ENCODE data around the gene OPCML.

Gene OPCML

DNA sequence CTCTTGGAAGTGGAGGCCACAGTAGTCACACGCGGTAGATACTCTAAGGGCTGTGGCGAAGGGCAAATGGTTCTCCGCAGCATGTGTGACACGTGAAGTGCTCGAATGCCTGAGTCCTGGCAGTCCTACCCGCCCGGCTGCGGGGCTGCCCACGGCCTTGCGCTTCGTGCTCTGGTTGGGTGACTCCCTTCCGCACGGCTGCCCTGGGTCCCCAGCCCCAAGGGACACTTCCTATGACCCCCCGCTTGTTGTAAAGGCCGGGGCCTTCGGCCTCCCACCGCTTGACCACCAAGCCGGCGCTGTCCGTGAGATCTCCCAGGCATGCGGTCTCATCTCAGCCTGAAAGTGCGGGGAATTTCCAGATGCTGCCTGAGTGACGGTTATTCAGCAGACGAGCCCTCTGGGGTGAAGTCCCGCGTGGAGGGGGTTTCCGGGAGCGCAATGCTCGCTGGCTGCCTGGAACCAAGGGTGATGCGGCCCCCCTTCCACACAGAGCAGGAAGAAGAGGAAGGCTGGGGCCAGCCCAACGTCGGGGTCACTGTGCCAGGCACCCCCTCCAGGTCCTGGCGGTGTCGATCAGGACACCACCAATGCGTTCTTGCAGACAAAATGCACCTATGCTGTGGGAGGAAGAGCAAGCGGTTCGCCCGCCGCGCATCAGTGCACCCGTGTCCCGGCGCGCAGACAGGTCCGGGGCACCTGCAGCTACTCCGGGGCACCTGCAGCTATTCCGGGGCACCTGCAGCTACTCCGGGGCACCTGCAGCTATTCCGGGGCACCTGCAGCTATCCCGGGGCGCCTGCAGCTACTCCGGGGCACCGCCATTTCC is 171.2 kb downstream of the OPCML start:
- no peak for DNase-seq (ENCODE audit: low read depth, low spot score)

DNA sequence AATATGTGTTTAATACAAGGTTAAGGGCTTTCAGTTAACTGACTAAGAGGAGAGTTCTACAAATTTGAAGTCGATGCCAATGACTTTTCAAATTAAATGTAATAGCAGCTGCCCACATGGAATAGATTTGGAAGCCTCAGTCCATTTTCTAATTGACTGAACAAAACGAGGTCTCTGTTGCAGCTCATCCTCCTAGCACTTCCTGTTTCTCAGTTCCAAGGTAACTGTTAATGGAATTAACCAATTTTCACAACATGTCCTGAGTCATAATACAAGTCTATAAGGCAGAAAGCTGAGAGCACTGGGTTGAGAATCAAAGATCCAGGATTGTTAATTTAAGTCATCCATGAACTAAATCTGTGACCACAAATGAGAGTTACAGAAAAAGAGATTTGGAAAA is 177.2 kb downstream of the OPCML start:
- DNase-seq (ENCODE audit: low read depth, low spot score), result no peak

DNA sequence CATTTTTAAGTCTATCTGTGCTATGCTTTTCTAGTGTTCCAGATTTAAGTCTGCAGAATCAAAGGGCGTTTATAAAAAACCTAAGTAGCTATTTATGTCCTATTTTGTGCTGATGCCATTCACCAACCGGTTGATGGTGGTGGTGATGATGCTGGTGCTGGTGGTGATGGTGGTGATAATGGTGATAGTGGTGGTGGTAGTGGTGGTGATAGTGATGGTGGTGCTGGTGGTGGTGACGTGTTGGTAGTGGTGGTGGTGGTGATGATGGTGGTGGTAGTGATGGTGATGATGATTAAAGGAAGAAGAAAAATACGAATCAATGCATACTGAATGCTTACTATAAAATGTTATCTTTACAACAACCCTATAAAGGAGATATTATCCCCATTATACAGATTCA is 178.2 kb downstream of the OPCML start:
- DNase-seq (ENCODE audit: low read depth, low spot score), result no peak

DNA sequence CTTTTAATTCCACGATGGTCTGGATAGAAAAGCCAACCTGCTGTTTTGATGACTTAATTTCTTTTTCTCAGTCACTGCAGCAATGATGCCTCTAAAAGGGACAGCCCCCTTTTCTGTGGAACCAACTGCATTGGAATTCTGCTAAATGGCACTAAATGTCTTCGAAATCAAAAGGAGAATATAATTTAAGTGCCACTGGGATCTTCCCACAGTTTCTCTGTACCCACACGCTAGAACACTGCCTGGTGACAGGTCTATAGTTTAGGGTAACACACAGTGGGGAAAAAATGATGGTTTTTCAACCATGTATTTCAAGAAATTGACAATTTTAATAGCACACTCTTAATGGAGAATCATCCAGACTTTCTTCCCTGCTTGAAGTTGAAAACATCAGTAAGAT is 182.3 kb downstream of the OPCML start:
- DNase-seq (ENCODE audit: low read depth, low spot score), result no peak

DNA sequence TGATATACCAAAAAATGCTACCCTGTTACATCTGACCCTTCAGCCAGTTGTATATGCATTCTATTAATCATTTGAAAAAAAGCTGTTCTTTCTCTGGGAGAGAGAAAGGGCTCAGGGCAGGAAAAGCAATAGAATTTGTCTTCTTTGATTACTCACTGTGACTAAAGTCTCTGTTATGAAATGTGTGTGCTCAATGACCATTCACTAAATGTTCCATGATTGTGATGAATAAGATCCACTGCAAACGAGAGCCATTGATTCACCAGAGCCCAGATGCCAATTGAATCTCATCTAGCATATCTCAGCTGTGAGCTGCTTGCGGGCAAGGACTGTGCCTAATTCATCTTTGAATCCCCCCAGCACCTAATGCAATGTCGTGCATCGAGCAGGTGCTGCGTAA is 184.3 kb downstream of the OPCML start:
- DNase-seq (ENCODE audit: low read depth, low spot score), result peak; percentile 48

DNA sequence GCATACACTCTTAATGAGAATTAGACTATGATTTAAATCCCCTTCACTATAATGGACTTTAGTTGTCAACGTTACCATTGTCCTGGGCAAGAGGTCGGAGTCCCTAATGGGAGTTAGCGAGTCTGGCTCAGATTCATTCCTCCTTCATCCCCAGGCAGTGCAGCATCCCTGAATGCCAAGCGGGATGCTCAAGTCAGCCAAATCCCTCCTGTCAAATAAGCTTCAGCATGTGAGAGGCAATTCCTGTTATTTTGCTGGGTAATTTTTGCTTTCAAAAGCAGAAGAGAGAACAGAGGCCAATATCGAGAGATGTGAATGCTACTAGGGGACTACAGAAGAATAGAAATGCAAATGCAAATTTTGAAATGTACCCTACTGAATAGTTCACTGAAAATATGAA is 186.2 kb downstream of the OPCML start:
- no peak for DNase-seq (ENCODE audit: low read depth, low spot score)

DNA sequence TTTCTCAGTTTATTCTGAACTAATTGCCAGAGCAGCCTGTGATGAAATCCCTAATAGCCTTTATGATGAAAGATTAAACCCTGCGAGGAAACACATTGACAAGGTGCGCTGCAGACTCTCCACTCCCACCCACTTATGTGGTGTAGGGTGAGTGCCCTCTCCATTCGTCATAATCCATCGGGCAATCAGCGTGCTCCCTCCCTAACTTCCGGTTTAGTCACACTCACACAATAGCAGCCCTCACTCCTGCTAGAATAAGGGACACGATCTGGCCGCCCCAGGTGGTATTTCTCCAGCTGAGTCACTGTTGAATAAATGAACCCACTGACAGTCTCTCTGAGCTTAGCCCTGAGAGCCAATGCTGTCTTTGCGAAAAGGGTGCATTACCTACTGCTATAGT is 188.3 kb downstream of the OPCML start:
- peak; percentile 83 for DNase-seq (ENCODE audit: low read depth, low spot score)

DNA sequence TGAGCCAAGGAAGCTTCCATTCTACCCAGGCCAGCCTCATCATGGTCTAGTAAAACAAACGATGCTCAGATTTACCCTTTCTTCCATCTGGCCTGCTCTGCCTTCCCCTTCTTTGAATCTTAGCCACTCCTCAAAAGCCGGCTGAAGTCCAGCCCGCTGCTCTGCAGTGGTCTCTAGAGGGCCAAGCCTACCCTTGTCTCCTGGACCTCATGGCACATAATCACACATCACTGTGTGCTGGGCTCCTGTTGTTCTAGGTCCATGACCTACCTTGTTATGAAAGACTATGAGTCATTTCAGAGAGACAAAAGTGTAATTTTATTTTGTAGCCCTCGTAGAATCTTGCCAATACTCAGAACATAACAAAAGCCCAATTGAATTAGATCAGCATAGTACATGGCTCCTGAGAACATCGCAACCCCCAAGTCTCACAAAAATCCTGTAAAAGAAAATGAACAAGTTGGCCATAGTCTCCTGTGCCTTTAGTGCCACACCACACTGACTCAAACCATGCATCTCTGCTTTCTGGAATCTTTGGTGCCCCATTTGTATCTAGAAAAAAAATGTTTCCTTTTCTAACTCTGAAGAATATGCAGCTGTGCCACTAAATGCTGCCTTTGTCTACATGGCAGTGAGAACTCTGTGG is 192.7 kb downstream of the OPCML start:
- peak; percentile 16 for DNase-seq (ENCODE audit: low read depth, low spot score)

DNA sequence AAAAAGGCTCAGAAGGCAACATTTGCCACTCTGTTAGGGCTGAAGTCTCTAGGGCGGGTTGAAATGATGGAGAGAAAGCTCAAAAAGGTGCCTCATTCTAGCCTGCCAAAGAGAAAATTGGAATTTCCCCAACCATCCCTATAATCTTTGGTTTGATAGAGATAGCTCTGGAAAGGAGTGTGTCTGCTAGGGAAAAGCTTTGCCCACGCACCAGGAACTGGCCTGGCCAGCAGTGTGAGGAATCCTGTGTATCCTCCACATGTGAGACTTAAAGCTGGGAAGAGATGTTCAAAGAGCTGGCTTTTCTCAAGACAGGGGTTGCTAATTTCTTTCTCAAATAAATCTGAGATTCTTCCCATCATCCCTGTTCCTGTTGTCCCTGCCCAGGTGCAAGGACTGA is 193.7 kb downstream of the OPCML start:
- no peak for DNase-seq (ENCODE audit: low read depth, low spot score)

DNA sequence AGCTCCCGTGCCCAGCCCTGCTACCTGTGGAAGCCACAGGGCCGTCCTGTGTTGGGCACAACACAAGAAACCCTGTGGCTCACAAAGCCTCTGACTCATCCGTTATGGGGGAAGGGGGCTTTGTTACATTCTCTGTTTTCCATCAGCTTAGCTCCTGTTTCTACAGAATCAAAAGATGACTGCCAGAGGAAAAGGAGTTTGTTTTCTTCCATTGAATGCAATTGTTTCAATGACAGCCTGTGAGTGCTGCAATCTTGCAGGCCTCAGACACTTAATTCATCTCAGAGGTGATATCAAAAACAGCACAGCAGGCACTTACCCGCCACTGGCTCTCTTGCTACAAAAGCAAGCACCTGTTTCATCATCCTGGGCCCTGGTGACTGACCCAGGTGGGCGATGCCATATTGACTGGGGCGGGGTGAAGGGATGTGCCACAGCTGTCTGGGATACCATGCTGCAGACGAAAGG is 194.3 kb downstream of the OPCML start:
- peak; percentile 59 for DNase-seq (ENCODE audit: low read depth, low spot score)

DNA sequence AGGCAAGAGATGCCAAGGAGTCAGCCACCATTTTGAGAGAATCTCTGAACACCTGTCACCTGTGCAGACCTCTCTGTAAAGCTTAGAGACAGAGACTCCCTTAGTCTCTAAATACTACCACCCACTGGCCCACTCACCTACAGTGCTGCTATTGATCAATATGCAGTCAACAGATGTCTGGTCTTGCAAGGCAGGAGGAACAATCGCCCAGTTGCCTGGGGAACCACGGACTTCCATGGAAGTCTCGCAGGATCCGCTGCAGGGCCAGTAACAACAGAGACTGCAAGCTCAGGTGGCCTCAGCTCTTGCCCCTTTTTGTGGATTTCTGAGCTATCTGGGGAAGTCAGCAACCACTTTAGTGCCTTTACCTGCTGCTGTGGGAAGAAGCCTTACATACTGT is 195.1 kb downstream of the OPCML start:
- DNase-seq (ENCODE audit: low read depth, low spot score), result no peak

DNA sequence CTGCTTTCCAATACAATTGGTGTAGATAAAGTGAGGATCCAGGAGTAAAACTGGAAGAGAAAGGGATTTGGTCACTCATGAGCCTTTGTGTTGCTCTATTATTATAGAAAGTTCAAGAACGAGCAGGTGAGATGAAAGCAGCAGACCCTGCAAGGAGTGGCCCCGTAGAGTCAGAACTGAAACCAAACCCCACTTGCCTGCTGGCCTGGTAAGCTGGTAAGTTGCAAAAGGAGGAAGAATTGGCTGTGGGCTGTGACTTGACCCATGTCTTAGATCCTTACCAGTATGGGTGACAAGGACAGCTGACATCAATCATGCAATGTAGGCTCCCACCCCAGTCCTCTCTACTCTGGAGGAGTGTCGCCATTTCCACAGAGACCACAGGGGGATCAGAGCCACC is 201.3 kb downstream of the OPCML start:
- no peak for DNase-seq (ENCODE audit: low read depth, low spot score)

DNA sequence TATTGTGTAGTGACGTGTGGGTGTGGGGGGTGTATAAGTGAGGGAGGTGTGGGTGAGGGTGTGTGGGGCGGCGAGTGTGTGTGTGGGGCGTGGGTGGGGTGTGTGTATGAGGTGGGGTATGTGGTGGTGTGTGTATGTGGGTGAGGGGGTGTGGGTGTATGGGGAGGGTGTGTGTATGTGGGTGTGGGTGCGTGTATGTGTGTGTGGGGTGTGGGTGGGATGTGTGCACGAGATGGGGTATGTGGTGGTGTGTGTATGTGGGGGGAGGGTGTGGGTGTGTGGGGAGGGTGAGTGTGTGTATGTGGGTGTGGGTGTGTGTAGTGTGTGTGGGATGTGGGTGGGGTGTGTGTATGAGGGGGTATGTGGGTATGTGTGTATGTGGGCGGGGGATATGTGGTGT is 205.5 kb downstream of the OPCML start:
- no peak for DNase-seq (ENCODE audit: low read depth, low spot score)

DNA sequence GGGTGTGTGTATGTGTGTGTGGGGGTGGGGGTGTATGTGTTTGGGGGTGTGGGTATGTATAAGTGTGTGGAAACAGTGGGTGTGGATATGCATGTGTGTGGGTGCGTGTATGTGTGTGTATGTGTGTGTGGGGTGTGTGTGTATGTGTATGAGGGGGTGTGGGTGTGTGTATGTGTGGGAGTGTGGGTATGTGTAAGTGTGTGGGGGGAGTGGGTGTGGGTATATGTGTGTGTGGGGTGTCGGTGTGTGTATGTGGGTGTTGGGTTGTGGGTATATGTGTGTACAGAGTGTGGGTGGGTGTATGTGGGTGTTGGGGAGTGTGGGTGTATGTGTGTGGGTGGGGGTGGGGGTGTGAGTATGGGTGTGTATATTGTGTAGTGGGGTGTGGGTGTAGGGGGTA is 206.0 kb downstream of the OPCML start:
- DNase-seq (ENCODE audit: low read depth, low spot score), result no peak

DNA sequence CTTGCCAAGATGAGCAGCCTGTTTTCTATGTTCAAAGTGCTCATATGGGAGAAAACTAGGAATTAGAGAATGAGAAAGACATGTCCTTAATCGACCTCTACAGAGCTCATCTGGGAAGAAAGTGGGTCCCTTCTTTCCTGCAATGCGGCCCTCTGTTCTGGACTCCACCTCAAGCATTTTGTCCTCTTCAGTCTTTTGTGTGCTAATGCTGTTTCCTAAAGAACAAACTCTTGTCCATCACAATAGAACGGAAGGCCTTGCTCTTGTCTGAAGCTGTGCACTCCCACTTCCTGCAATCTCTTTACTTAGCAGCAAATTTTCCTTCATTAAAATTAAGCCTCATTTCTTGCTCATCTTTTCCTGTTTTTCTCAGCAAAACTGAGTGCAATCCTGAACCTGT is 206.6 kb downstream of the OPCML start:
- no peak for DNase-seq (ENCODE audit: low read depth, low spot score)

DNA sequence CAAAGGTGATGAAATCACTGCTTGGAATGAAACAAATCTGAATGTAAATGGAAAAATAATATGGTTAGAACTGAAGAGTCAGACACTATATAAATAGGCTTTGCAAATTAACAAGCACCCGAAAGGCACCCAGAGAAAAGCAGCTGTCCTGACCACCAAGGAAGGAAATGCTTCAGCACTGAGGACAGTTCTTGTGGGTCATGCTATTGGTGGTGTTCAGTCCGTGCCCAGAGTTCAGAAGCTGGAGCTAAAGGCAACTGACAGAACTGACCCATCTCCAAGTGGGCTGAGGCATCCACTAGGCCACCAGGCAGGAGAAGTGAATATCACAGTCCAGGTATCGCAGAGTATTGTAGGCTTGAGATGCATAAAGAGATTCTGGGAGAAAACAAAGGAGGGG is 208.9 kb downstream of the OPCML start:
- peak; percentile 19 for DNase-seq (ENCODE audit: low read depth, low spot score)

DNA sequence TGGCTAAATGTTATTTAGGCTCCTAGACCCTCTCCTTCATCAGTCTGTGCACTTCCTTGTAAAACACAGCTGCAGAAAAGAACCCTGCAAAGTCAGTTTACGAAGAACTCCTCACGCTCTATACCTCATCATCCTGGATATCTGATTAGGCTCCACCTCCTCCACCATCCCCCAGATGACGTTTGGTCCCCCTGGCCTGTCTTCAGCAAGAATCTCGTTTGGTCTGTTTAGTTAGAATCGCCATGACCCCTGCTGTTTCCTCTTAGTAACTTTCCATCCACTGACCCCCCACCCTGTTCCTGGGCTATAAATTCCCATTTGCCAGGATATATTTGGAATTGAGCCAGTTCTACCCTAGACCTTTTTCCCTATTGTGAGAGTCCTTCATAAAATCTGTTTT is 214.1 kb downstream of the OPCML start:
- no peak for DNase-seq (ENCODE audit: low read depth, low spot score)

DNA sequence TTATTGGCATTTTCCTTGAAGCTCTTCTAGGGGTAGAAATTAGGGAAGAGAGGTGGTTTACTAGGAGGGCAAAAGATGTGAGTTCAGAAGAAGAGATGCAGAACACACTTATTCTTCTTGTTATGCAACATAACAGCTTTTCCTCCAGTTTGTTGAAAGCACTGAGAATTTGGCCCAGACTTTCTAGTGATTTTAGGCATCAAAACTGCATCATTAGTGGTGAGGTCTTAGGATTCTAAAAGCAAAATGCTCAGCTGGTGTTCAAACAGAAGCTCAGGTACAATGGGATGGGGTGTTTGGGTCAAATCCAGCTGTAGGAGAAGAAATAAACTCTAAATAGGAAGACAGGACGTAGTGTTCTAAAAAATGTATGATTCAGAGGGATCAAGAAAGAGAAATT is 221.1 kb downstream of the OPCML start:
- no peak for DNase-seq (ENCODE audit: low read depth, low spot score)

DNA sequence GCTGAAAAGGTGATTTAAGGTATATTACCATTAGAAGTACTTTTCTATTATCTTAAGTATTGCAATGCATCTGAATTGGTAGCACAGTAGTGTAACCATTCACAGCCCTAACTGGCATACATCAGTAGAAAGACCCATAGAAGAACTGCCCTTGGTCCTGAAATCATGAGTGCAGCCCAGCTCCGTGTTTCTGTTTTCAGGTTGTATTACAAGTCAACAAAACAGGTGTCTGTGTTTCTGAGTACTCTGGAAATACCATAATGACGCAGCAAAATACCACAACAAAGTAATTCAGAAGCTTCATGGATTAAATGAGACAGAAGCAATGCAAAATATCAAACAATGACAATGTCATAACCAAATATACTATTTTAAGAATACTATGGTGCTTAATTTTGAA is 226.3 kb downstream of the OPCML start:
- peak; percentile 50 for DNase-seq (ENCODE audit: low read depth, low spot score)

DNA sequence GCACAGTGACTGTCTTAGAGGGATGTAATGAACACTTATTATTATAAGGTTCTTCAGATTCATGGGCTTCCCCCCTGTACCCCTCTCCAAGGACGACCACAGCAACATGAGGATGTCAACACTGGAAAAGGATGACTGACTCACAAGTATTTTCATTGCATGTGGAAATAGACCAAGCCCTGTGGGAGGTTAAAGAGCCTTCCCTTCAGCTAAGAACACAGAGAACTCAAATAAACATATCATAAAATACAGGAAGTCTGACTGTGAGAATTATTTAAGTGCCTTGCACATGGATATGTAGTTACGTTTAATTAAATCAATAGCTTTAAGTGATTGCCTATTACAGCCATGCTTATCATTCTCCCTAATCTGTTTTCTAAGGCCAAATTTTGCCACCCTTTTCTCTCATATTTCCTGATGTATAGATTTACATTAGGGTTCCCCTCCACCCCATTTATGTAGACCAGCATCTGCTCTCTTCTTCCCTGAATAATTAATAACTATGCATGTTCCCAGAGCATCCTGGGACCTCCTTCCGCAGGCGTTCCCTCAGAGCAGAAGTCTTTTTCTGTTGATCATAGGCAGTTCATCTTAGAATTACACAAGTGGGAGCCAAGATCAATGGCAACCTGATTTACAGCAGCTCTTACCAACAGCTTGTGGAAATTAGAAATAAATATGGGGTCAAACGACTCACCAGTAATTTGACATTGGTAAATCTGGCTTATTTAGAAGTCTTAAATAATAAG is 226.9 kb downstream of the OPCML start:
- no peak for DNase-seq (ENCODE audit: low read depth, low spot score)

DNA sequence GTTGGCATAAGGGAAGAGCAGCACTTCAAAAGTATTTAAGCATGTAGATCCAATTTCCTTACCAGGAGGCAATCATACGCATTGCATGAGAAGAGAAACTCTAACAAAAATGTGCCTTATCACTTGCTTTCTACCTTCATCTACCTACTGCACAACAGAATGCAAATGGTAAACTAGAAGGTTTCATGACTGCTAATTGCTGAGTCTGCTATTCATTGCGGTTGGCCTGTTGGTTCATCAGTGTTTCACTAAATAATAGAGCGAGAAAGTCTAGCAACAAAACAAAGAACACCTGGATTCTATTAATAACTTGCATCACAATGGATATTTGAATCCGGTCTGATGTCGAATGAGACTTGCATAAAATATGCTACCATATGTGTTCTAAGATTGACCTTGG is 229.0 kb downstream of the OPCML start:
- DNase-seq (ENCODE audit: low read depth, low spot score), result no peak

DNA sequence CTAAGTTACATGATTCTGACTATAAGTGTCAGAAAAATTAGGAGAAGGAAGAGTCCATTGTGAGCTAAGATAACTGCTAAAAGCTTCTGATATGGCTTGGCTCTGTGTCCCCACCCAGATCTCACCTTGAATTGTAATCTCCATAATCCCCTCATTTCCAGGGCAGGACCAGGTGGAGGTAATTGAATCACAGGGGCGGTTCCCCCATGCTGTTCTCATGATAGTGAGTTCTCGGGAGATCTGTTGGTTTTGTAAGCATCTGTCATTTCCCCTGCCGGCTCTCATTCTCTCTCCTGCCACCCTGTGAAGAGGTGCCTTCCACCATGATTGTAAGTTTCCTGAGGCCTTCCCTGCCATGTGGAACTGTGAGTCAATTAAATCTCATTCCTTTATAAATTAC is 230.2 kb downstream of the OPCML start:
- DNase-seq (ENCODE audit: low read depth, low spot score), result no peak

DNA sequence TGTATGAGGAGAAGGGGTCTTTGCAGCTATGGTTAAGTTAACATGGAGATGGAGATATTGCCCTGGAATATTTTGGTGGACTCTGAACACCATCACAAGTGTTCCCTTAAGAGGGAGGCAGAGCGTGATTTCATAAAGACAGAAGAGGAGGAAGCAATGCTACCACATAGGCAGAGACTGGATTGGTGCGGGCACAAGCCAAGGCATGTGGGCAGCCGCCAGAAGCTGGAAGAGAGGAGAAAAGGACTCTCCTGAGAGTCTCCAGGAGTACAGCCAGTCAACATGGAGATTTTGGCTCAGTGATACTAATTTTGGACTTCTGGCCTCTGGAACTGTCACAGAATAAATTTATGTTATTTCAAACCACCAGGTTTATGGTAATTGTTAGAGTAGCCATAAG is 231.6 kb downstream of the OPCML start:
- DNase-seq (ENCODE audit: low read depth, low spot score), result no peak

All from astrocyte of the hippocampus (primary cell).